Keratinocyte (primary cell): ENCODE measurements around the gene TBL1XR1. TPM values are rescaled to one million over a fixed set of nuclear protein-coding genes. Genes with fewer than 3 reads are reported as not detected.

ENCODE experiments used
- DNase-seq: peaks from one replicate; pipeline ENCODE4 v3.0.0-alpha.2; 2011; ENCODE audit warnings: low read depth, missing footprints, low spot score
- FAIRE-seq: peaks from 2 replicates; lab custom pipeline; 2011; peaks lifted over from hg19 to GRCh38; lab: Jason Lieb, UNC
- H2AFZ ChIP-seq: 2 replicates; pipeline ENCODE4 v1.6.0; 2012; ENCODE audit warnings: low read length, control low read depth, inconsistent platforms; ENCODE audit not compliant: control insufficient read depth
- H3K27ac ChIP-seq: 2 replicates; pipeline ENCODE4 v1.5.1; 2011; ENCODE audit warnings: low read length; ENCODE audit not compliant: control insufficient read depth, insufficient read depth
- H3K27me3 ChIP-seq: 3 replicates; pipeline ENCODE4 v1.6.0; 2011; ENCODE audit warnings: low read length; ENCODE audit not compliant: control insufficient read depth, insufficient read depth; ENCODE audit errors: extremely low read depth
- H3K36me3 ChIP-seq, 2 experiments: 2 replicates in 1 of 2; 3 replicates in 1 of 2; pipeline ENCODE4 v1.5.1; 2011; ENCODE audit warnings: low read length in 2 of 2, mild to moderate bottlenecking in 1 of 2; ENCODE audit not compliant: control insufficient read depth in 2 of 2, insufficient read depth in 2 of 2; ENCODE audit errors: extremely low read depth in 1 of 2
- H3K4me1 ChIP-seq: 3 replicates; pipeline ENCODE4 v1.5.1; 2011; ENCODE audit warnings: low read length; ENCODE audit not compliant: control insufficient read depth, insufficient read depth; ENCODE audit errors: extremely low read depth
- H3K4me2 ChIP-seq: 3 replicates; pipeline ENCODE4 v1.6.0; 2011; ENCODE audit warnings: low read depth, low read length; ENCODE audit not compliant: control insufficient read depth, insufficient read depth; ENCODE audit errors: extremely low read depth
- H3K4me3 ChIP-seq, 3 experiments: fragments of 200-600 bp in 1 of 3; sonication (generic) in 1 of 3; 2 replicates in 2 of 3; 3 replicates in 1 of 3; pipeline ENCODE4 v1.5.1; 2011 to 2016; ENCODE audit warnings: low read length in 3 of 3, mild to moderate bottlenecking in 3 of 3, control low read depth in 2 of 3, inconsistent platforms in 1 of 3, low read depth in 1 of 3, mixed read lengths in 1 of 3, mixed run types in 1 of 3, moderate library complexity in 1 of 3; ENCODE audit not compliant: control insufficient read depth in 2 of 3, insufficient read depth in 2 of 3; ENCODE audit errors: extremely low read depth in 1 of 3
- H3K79me2 ChIP-seq: 2 replicates; pipeline ENCODE4 v1.6.0; 2012; ENCODE audit warnings: low read length; ENCODE audit not compliant: control insufficient read depth, insufficient read depth
- H3K9ac ChIP-seq: 3 replicates; pipeline ENCODE4 v1.6.0; 2011; ENCODE audit warnings: low read length; ENCODE audit not compliant: control insufficient read depth, insufficient read depth; ENCODE audit errors: extremely low read depth
- H3K9me1 ChIP-seq: 3 replicates; pipeline ENCODE4 v1.6.0; 2011; ENCODE audit warnings: low read length; ENCODE audit not compliant: control insufficient read depth, insufficient read depth; ENCODE audit errors: extremely low read depth
- H3K9me3 ChIP-seq: 2 replicates; pipeline ENCODE4 v1.5.1; 2012; ENCODE audit warnings: low read depth, low read length; ENCODE audit not compliant: control insufficient read depth
- H4K20me1 ChIP-seq: 3 replicates; pipeline ENCODE4 v1.6.0; 2011; ENCODE audit warnings: low read length; ENCODE audit not compliant: control insufficient read depth, insufficient read depth; ENCODE audit errors: extremely low read depth
- CTCF ChIP-seq, 3 experiments: IDR thresholded peaks in 1 of 3; conservative IDR thresholded peaks in 1 of 3; optimal IDR thresholded peaks in 1 of 3; 2 replicates in 2 of 3; 3 replicates in 1 of 3; pipeline versions ENCODE3 to v1.5.1; 2011; ENCODE audit warnings: low read length in 3 of 3, mild to moderate bottlenecking in 3 of 3, moderate library complexity in 2 of 3, control low read depth in 1 of 3, inconsistent platforms in 1 of 3; ENCODE audit not compliant: insufficient read depth in 2 of 3; ENCODE audit errors: extremely low read depth in 1 of 3
- EZH2 ChIP-seq: IDR thresholded peaks from one replicate; pipeline ENCODE4 v1.6.1; 2012; ENCODE audit warnings: inconsistent platforms, mild to moderate bottlenecking, low read length, moderate library complexity
- dilution Hi-C: fragments of 300-500 bp; cut with MboI; formaldehyde crosslinking; loops from one replicate; pipeline ENCODE4 v1.7.0; 2020; ENCODE audit warnings: low sequenced_read_pairs; ENCODE audit not compliant: extremely low pct_ligation_motif_present
- polyA plus RNA-seq, 5 experiments: library from polyadenylated mRNA; depleted of rRNA in 3 of 5; stranded (reverse) in 3 of 5; stranded (forward) in 1 of 5; unstranded in 1 of 5; fragments of >200 nt; gene quantifications; 1 replicate in 1 of 5; 2 replicates in 3 of 5; 3 replicates in 1 of 5; pipeline versions ENCODE4 v1.2.1 to v1.2.3, GENCODE V29; 2011 to 2012; ENCODE audit warnings: missing spikeins in 2 of 5, low read depth in 1 of 5, low replicate concordance in 1 of 5

Gene TBL1XR1
- polyA plus RNA-seq, 1 donor (not counting 4 experiments of a cell fraction or from before 2014, with no cell fraction given): 169 TPM

- TF ChIP-seq EZH2 (no peak), CTCF (optimal IDR thresholded peaks at IDR 0.05 in 1 of 3, IDR thresholded peaks at IDR 0.05 in 1 of 3, conservative IDR thresholded peaks at IDR 0.05 in 1 of 3; ENCODE audit: extremely low read depth in 1 of 3, insufficient read depth in 2 of 3, low read length in 3 of 3) (no peak)
- no peaks in the 10 kb centered on the region for H3K79me2 ChIP-seq
- no peaks in the 10 kb centered on the region for H3K36me3 ChIP-seq
- H3K4me2 ChIP-seq: no peak overlapping the region
- dilution Hi-C loops: no loop called here
- H4K20me1 ChIP-seq: no peaks in the 10 kb centered on the region
- no peaks in the 10 kb centered on the region for H3K9me1 ChIP-seq
- no peak overlapping the region for H3K9ac ChIP-seq
- DNase-seq (no peak), FAIRE-seq (no peak)
- H3K4me1 ChIP-seq: no peaks in the 10 kb centered on the region
- H2AFZ ChIP-seq: no peak overlapping the region
- H3K27ac ChIP-seq: no peak overlapping the region
- H3K9me3 ChIP-seq: no peaks in the 10 kb centered on the region
- H3K4me3 ChIP-seq: no peak overlapping the region
- no peaks in the 10 kb centered on the region for H3K27me3 ChIP-seq
These were observed 204.7 kb downstream of the TBL1XR1 start for GRCh38 chr3:176992565-176992964.

- dilution Hi-C loops: no loop called here
- Histone ChIP-seq H3K27ac (no peak overlapping the region), H3K4me1 (no peaks in the 10 kb centered on the region), H3K4me2 (no peak overlapping the region), H3K79me2 (no peaks in the 10 kb centered on the region), H3K9me1 (no peaks in the 10 kb centered on the region), H2AFZ (no peak overlapping the region), H3K9me3 (no peaks in the 10 kb centered on the region), H4K20me1 (no peaks in the 10 kb centered on the region), H3K36me3 (no peaks in the 10 kb centered on the region), H3K4me3 (no peak overlapping the region), H3K27me3 (no peaks in the 10 kb centered on the region), H3K9ac (no peak overlapping the region)
- DNase-seq (no peak), FAIRE-seq (no peak)
- TF ChIP-seq CTCF (optimal IDR thresholded peaks at IDR 0.05 in 1 of 3, IDR thresholded peaks at IDR 0.05 in 1 of 3, conservative IDR thresholded peaks at IDR 0.05 in 1 of 3; ENCODE audit: extremely low read depth in 1 of 3, insufficient read depth in 2 of 3, low read length in 3 of 3): no peak
- no peak for TF ChIP-seq EZH2
These were observed 208.5 kb downstream of the TBL1XR1 start for GRCh38 chr3:176988795-176989194.
